Measurements from ENCODE around the gene ULBP2.
"Not testable (repeated sequence)": the region's sequence is repeated elsewhere in the genome, so short reads cannot be mapped to it uniquely, and the experiment has no call there.

ULBP2 gene

DNA sequence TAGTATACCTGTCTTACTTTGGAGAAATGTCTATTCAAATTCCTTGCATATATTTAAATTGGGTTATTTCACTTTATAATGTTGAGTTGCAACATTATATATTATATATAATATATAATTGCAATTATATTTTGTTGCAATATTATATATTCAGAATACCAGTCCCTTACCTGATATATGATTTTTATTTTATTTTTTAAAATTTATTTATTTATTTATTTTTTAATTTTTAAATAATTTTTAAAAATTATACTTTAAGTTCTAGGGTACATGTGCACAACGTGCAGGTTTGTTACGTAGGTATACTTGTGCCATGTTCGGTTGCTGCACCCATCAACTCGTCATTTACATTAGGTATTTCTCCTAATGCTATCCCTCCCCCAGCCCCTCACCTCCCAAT lies 14.8 kb upstream of the ULBP2 start:
- DNase-seq (ENCODE audit: low read depth) = not testable (repeated sequence)

DNA sequence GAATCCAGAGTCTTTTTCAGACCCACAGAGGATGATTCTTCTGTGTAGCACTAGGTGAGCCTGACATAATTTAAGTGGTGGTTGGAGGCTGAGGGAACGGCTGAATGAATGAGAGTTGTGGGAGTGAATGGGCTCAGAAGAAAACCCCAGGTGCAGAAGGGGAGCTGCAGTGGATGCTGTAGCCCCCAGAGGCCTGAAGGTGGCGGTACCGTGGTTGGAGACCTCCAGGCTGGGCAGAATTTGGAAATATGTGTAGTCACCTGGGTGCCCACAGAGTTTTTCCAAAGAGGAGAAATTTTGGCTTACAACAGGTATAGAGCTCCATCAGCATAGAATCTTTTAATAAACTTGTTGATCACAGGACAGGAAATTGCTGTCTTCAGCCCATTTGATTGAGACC lies 12.4 kb upstream of the ULBP2 start:
- DNase-seq (ENCODE audit: low read depth) = no peak

DNA sequence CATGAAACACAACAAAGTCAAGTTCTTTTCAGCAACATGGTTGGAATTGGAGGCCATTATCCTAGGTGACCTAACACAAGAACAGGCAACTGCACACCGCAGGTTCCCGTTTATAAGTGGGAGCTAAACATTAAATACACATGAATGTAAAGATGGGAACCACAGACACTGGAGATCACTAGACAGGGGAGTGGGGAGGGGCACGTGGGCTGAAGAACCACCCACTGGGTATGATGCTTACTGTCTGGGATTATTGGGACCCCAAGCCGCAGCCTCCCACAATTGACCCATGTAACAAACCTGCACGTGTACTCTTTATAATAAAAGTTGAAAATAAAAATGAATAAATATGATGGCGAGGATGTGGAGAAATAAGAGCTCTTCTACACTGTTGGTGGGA lies 10.3 kb upstream of the ULBP2 start:
- no peak for DNase-seq (ENCODE audit: low read depth)

DNA sequence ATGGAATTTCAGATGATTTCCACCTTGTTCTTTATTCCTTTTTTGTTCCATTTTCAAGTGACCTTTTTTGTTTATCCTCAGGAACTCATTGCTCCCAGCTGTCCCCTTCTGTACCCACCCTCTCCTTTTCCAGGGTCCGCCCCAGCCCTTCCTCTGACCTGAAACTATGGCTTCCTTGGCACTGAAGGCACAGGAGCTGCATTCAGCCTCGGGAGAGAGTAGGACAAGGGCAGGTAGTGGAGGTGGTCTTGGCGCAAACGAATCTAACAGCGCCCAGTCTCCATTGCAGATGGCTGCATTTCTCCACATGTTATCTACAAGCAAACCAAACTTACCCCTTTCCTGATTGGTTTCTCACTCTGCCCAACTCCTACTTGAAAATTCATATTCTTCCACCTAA lies 8.8 kb upstream of the ULBP2 start:
- no peak for DNase-seq (ENCODE audit: low read depth)

DNA sequence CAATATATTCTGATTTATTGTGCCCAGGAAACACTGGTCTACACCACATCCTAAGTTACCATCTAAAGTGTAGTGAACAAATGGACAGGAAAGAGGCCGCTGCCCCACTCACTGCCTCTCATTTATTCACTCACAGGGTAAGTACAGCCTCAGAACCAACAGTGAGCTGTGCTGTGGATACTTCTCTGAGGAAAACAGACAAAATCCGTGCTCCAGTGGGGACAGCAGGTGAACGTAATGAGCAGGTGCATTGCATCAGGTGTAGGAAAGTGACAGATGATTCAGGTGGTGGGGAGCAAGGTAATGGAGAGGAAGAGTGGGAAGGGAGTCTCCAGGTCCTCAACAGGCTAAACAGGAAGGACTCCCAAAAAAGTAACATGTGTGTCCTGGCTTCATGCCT lies 8.4 kb upstream of the ULBP2 start:
- no peak for DNase-seq (ENCODE audit: low read depth)

DNA sequence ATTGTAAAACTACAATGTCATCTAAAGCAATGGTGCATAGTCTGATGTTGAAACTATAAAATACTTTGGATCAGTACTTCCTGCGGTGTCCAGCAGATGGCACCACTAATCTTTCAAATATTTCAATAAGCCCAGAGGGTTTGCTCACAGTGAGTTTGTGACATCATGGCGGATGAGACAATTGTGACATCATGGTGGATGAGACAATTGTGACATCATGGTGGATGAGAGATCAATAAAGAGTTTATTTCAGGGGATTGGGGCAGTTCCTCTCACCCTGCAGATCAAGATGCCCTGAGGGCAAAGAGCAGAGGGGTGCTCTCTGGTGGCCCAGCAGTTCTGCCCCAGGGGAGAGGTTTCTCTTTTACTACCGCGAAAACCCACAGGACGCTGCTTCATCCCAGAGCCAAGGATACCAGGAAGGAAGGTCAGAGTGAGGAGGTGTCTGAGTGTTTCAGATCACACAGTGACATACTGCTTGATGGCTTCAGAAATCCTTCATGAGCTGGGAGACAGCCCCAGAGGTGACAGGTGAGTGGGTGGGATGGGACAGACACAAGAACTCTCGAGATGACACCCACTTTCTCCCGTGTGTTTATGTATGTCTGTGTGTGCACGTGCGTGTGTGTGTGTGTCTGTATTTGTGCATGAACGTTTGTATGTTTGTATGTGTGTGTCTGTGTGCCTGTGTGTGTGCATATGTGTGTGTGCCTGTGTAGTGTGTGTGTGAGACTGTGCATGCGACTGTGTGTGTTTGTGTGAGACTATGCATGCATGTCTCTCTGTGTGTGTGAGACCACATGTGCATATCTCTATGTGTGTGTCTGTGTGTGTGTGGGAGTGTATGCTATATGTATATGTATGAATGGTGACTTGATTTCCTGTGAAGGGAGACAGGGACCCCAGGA lies 7.3 kb upstream of the ULBP2 start:
- DNase-seq (ENCODE audit: low read depth) = peak; percentile 57

DNA sequence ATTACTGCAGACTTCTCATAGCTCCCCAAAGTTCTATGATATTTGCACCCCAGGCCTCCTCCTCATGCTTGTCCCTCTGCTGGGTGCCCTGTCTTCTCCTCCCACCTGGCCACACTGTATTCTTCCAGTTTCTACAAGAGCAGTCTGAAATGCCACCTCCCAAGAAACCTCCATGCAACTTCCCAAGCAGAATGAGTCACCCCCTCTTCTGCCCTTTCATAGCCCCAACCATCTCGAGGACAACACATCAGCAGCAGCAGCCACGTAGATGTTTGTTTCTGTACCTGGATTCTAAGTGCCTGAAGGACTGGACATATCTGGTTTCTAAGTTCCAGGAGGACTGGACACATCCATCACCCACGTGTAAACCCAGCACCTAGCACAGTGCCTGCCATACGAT lies 6.6 kb upstream of the ULBP2 start:
- no peak for DNase-seq (ENCODE audit: low read depth)

DNA sequence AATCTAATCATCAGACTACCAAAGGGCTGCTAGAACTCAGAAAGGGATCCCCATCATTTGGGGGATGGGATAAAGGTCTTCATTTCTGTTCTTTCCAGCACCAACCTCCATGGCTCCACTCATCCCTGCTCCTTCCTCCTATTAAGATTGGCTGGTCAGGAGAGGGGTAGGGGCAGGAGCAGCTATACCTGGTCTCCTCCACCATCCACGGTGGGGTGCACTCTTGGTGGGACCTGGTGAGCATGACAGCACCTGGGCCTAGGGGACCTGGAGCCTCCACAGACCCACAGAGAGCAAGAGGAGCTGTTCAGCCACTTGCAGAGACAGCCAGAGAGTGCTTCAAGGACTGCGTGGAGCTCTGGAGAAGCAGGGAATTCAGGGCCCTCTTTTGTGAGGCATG lies 6.1 kb upstream of the ULBP2 start:
- no peak for DNase-seq (ENCODE audit: low read depth)

DNA sequence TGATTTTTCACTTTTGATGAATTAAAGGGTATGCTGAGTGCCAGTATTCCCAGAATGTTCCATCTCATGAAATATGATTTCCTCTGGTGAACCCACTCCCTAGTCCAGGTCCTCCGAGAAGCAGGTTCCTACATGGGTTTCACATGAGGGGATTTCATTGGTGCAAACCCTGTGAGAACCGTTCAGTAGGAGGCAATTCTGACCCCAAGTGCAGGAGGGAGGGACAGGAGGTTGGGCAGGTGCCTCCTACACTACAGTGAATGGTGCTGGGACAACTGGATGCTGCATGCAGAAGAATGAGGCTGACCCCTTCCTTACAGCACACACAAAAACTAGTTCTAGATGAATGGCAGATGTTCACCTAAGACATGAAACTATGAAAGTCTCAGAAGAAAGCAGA lies 5.1 kb upstream of the ULBP2 start:
- DNase-seq (ENCODE audit: low read depth) = no peak

DNA sequence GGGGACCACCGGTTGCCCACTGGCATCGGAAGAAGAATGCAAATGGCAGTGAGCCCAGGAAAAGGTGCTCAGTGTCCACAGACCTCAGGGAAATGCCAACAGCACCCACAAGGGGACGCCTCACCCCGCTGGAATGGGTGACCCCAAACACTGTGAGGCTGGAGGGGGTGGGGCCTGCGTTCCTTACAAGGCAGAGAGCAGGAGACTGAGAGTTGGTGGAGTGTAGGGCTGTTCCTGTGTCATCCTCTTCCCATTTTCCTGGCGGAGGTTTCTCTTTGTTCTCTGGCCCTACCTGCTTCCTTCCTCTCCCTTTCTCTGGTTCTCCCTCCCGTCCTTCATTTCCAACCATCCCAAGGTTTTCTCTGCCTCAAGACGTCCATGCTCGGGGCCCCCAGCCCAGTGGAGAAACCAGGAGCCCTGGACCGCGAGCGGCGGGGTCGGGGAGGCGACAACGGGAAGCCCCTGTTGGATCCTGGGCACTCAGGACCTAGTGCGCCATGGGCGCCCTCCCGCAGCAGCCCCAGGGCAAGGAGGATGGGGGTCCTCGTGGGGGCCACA lies 3.7 kb upstream of the ULBP2 start:
- DNase-seq (ENCODE audit: low read depth) = not testable (repeated sequence)

DNA sequence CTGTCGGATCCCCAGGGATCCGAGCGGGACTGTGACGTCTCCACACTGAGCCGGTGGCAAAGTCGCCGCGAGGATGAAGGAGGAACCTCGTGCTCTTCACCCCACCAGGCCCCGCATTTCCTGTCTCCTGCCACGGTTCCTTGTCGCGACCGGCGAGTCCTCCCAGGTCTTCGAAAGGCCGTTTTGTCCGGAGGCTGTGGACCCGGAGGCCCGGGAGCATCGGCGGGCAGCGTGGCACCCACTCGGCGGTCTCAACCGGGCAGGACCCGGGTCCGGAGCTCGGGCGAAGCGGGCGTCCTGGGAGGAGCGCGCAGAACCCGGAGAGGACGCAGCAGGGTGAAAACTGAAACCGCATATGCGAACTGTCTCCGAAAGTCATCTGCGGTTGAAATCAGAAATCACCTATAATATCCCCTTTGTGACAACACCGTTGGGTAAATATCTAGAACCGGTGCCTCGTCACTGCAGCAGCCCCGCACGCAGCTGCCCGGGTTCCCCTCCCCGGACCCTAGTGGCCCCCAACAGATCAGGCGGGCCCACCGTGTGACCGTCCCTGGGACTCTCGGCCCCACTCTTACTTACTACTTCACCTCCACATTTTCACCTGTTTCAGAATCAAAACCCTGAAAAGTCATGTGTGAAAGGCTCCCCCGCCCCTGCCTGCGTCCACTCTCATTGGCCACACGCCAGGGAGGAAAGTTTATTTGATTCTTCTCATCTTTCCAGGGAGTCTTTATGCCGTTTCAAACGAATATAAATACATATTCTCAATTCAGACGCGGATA lies 3.1 kb upstream of the ULBP2 start:
- DNase-seq (ENCODE audit: low read depth) = no peak

DNA sequence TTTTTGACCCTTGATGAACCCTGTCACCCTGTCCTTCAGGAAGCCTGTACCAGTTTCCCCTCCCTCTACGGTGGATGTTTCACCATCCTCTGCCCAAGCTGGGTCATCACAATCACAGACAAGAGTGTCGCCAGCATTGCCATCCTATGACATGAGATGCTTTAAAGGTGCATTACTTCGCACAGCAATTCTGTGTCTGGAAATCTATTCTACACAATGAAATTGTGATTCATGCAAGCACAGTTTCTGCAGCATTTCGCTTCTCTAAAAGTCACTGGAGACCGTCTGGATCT lies 2.5 kb upstream of the ULBP2 start:
- DNase-seq (ENCODE audit: low read depth) = no peak

DNA sequence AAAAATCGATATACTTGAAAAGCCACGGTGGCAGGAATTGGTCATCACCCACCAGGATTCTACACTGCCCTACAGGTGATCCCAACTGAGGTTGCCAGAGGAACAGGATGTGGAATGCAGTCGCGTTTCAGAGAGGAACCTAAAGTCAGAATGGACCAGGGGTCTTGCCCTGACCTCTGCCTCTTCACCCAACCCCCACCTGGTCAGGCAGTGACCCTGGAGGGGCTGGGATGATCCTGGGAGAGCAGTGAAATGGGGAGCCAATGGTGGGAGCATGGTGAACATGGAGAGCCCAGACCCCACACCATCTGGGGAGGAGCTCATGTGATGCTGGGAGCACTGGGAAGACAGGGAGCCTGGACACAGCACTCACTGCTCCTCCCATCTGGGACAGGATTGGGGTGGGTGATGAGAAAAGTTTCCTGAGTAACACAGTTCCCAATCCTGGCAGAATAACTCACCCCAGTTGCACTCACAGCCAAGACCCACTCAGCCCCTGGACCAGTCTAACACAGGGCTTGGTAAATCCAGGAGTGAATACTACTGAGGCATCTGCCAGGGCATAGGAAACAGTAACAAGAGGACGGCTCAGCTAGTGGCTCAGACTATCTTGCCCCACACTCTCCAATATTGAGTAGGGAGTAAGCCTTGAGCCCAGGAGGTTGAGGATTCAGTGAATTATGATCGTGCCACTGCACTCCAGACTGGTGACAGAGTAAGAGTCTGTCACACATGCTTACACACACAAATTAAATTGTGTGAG lies 1.7 kb upstream of the ULBP2 start:
- DNase-seq (ENCODE audit: low read depth) = no peak

DNA sequence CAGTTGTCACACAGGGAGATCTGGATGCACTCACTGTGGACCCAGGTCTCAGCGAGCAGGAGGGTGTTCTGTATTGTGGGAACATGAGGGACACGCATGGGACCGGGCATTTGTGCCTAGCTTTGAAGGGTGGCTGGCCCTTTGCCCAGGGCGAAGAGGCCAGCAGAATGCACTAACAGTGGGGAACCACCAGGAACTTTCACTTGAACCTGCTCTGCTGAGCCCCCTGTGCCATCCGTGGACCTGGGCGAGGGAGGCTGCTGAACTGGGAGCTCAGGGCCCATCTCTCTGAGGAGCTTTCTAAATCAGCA lies 1.2 kb upstream of the ULBP2 start:
- no peak for DNase-seq (ENCODE audit: low read depth)

DNA sequence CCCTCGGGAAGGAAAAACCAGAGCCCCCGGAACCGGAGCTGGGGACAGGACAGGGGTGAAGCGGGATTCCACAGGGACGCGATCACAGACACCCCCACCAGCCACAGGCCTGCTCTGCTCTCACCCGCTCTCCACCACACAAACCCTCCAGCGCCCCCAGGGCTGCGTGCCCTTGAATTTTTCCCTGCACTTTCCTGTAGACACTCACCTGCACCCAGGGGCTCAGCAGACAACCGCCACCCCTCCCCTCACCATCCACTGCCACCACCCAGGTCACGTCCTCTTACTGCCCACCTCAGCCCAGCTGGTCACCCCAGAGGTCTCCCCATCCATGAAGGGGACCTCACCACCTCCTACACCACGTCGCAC lies 631 bp downstream of the ULBP2 start:
- no peak for DNase-seq (ENCODE audit: low read depth)

DNA sequence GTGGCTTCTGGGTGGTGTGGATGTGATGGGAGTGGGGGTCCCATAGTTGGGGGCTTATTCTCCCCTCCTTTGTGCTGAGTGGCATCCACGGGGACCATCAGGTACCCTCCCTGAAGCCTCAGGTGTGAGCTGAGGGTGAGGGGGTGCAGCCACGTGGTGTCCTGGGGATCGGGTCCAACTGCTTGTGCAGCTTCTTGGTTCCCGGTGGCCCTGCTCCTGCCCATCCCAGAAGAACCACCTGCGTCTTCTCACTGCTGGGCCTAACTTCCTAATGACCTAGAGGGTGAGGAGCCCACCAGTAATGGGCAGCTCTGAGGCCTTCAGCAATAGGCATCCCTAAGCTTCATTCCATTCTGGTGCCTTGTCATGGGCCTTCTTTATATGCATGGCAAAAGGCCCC lies 1.5 kb downstream of the ULBP2 start:
- DNase-seq (ENCODE audit: low read depth) = not testable (repeated sequence)

DNA sequence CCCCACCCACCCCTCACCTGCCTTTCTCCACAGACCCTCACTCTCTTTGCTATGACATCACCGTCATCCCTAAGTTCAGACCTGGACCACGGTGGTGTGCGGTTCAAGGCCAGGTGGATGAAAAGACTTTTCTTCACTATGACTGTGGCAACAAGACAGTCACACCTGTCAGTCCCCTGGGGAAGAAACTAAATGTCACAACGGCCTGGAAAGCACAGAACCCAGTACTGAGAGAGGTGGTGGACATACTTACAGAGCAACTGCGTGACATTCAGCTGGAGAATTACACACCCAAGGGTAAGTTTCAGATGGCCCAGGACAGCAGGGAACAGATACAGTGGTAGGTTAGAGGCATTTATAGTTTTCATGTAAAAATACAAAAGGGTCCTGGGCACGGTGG lies 3.5 kb downstream of the ULBP2 start:
- DNase-seq (ENCODE audit: low read depth) = not testable (repeated sequence)

DNA sequence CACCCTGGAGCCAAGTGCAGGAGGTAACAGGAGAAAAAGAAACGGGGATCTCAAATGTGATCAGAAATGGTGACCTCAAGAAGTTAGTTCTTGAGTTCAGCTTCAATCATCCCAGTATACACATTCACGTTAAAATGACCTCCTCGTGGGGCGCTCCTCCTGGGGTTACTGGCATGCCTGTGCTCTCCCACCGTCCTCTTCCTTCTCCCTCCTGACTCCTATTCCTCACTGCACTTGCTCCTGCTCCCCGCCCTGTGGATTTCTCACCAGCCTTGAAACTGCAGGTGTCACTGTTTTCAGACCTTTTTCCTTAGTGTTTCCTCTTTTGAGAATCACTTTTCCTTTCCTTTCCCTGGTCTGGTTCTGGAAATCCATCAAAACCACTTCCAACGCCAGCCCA lies 4.8 kb downstream of the ULBP2 start:
- not testable (repeated sequence) for DNase-seq (ENCODE audit: low read depth)

DNA sequence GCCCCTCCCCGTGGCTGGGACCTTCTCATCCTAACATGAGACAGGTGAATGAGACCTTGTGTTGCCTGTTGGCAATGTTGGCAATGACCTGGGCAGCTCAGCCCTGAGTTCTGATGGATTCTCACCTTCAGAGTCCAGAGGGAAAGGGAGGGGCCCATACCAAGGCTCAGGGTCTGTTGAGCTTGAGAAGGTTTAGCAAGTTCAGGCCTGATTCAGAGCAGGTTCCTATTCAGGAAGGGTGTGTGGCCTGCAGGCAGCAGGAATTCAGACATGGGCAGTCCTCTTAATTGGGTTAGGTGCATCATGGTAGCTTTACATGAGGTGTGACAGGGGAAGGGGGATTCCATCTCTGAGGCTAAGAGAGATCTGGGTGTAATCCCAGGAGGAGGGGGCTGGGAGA lies 5.7 kb downstream of the ULBP2 start:
- not testable (repeated sequence) for DNase-seq (ENCODE audit: low read depth)

DNA sequence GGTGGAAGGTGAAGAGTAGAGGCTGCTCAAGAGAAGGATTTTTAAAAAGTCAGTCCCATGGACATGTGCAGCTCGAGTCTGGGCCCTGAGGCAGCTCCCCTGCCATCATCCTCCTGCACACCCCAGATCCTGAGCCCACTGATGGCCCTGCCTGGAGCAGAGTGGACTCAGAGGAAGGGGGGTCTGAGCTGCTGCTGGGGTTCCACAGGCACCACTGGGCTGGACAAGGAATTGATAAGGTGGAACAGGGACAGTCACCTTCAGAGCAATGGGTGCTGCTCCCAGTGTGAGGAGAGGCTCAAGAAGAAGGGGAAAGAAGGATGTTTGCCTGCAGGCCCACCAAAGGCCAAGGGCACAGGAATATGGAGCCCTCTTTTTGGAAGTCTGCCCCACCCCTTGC lies 6.2 kb downstream of the ULBP2 start:
- no peak for DNase-seq (ENCODE audit: low read depth)

DNA sequence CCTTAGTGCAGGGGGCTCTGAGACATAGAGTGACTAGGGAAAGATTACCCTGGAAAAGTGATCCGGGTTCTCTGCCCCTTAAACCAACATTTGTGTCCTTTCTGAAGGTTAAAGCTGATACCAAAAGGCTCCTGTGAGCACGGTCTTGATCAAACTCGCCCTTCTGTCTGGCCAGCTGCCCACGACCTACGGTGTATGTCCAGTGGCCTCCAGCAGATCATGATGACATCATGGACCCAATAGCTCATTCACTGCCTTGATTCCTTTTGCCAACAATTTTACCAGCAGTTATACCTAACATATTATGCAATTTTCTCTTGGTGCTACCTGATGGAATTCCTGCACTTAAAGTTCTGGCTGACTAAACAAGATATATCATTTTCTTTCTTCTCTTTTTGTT lies 6.8 kb downstream of the ULBP2 start:
- no peak for DNase-seq (ENCODE audit: low read depth)

DNA sequence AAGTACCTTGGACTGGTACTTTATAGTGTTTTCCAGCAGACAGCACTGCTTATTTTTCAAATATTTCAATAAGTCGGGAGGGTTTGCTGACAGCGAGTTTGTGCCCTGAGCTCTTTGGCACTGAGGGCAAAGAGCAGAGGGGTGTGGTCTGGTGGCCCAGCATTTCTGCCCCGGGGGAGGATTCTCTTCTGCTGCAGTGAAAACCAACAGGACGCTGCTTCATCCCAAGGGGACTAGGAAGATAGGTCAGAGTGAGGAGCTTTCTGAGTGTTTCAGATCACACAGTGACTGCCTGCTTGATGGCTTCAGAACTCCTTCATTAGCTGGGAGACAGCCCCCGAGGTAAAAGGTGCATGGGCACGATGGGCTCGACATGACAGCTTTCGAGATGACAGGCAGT lies 8.6 kb downstream of the ULBP2 start:
- DNase-seq (ENCODE audit: low read depth) = no peak

DNA sequence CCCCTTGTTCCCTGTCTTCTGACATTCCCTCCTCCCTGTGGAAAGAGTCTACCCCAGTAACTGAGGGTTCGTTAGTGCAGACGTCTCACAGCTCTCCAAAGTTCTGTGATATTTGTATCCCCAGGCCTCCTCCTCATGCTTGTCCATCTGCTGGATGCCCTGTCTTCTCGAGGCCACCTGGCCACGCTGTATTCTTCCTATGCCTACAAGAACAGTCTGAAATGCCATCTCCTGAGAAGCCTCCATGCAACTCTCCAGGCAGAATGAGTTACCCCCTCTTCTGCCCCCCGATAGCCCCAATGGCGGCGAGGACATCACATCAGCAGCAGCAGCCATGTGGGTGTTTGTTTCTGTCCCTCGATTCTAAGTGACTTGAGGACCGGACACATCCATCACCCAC lies 9.3 kb downstream of the ULBP2 start:
- no peak for DNase-seq (ENCODE audit: low read depth)
